ENCODE measurements around the gene CABP7. TPM values are rescaled to one million over a fixed set of nuclear protein-coding genes. Genes with fewer than 3 reads are reported as not detected.

CABP7 gene
- total and polyA plus RNA-seq, 2 of the 8 experiments (the other 6 are each of a cell fraction or from before 2014, with no cell fraction given), result 0.20 to 0.36 TPM

DNA sequence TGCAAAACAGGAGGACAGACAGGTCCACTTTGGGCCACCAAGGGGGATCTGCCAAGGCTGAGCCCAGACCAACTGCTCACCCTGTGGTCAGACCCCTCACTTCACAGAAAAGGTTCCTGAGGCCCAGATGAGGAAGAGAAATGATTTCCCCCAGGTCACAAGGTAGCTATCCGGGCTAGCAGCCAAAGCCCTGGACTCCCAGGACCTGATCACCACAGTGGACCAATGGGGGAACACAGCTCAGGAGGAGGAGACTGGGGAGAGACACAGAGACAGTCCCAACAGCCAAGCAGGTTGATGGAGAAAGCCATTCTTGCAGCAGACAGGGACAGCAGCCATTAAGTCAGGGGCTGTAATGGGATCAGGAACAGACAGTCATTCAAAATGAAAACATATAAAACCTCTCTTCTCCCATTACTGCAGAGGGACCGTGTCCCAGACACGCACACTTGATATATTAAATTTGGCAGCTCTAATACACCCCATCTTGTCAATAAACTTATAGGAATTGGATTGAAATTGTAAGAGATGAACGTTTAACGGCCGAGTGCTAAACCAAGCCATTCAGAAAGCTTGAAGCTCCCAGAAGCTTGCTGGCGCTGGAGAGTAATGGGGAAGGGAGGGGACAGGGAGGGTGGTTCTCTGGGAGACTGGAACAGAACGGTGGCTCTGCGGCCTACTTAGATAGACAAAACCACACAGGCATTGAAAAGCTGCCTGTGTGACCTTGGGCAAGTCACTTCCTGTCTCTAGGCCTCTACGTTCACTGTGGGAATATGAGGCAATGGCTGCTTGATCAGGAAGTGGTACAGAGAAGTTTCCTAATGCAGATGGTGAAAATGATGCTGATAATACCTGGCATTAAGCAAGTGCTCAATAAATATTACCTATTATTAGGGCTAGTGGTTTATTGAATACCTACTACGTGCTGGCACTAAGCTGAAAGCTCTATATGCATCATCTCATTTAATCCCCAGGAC is 31.0 kb downstream of the CABP7 start (continued):
- TF ChIP-seq, protein P1, sequence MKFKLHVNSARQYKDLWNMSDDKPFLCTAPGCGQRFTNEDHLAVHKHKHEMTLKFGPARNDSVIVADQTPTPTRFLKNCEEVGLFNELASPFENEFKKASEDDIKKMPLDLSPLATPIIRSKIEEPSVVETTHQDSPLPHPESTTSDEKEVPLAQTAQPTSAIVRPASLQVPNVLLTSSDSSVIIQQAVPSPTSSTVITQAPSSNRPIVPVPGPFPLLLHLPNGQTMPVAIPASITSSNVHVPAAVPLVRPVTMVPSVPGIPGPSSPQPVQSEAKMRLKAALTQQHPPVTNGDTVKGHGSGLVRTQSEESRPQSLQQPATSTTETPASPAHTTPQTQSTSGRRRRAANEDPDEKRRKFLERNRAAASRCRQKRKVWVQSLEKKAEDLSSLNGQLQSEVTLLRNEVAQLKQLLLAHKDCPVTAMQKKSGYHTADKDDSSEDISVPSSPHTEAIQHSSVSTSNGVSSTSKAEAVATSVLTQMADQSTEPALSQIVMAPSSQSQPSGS (IDR thresholded peaks at IDR 0.05; ENCODE audit: low read length), result no peak
- TF ChIP-seq SUZ12 (IDR thresholded peaks at IDR 0.05; ENCODE audit: low read length) (no peak), BACH1 (IDR thresholded peaks at IDR 0.05; ENCODE audit: low read length) (no peak), RXRA (IDR thresholded peaks at IDR 0.05; ENCODE audit: insufficient read depth, low read depth, low read length) (no peak), CEBPB (IDR thresholded peaks at IDR 0.05; ENCODE audit: low read depth, low read length) (no peak), SRF (IDR thresholded peaks at IDR 0.05; ENCODE audit: low read depth, low read length) (no peak), TCF12 (IDR thresholded peaks at IDR 0.05; ENCODE audit: low read depth, low read length) (no peak), EP300 (IDR thresholded peaks at IDR 0.05; ENCODE audit: borderline replicate concordance in 1 of 2, low read depth in 2 of 2, low read length in 2 of 2) (no peak), CHD2 (IDR thresholded peaks at IDR 0.05; ENCODE audit: low read length) (no peak), MAFK (IDR thresholded peaks at IDR 0.05; ENCODE audit: low read depth, low read length) (no peak), JUN (IDR thresholded peaks at IDR 0.05; ENCODE audit: low read depth, low read length) (no peak), KDM5A (IDR thresholded peaks at IDR 0.05; ENCODE audit: low read length) (no peak)

Measured in H1 (cell line).